Measurements from ENCODE around the gene SLC13A3. TPM values are rescaled to one million over a fixed set of nuclear protein-coding genes. Genes with fewer than 3 reads are reported as not detected.

SLC13A3 gene
- total RNA-seq, 2 donors from 2014 or later = 0.21 TPM; not detected in 1

DNA sequence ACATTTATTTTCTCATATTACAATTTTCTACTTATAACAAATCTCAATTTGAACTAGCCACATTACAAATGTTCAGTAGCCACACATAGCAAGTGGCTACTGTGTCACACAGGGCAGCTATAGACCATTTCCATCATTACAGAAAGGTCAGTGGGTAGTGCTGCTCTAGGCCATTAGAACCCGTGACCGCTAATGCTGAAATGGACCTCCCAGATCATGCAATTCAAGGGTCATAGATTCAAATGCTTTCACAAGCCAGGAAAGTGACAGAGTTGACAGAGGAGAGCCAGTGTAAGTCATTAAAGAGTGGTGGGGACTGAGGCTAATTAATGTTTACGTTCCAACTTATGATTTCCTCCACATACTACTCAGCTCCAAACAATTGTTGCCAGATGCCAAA, 97.3 kb downstream of the SLC13A3 start:
- no peak overlapping the region for H3K4me3 Mint-ChIP-seq
- H3K27me3 Mint-ChIP-seq (ENCODE audit: low read depth) = peaks cover 15% of the 10 kb centered on the region
- DNase-seq (no peak), ATAC-seq (replicated peaks in 1 of 2) (no peak)
- H3K4me1 Mint-ChIP-seq (ENCODE audit: low read depth) = peaks cover 49% of the 10 kb centered on the region
- no peaks in the 10 kb centered on the region for H3K9me3 Mint-ChIP-seq
- H3K36me3 Mint-ChIP-seq (ENCODE audit: insufficient read depth in 2 of 2) = no peaks in the 10 kb centered on the region
- H3K27ac Mint-ChIP-seq = no peak overlapping the region

GRCh38 chr20:46552460-46553420, 98.5 kb downstream of the SLC13A3 start:
- peak; percentile 68 to 72 for DNase-seq
- peak overlapping the region; percentile 54 for H3K27ac Mint-ChIP-seq
- H3K36me3 Mint-ChIP-seq (ENCODE audit: insufficient read depth in 2 of 2) = no peaks in the 10 kb centered on the region
- no peaks in the 10 kb centered on the region for H3K9me3 Mint-ChIP-seq
- H3K27me3 Mint-ChIP-seq (ENCODE audit: low read depth) = peaks cover 15% of the 10 kb centered on the region
- peak; percentile 91 to 93 for ATAC-seq (replicated peaks in 1 of 2)
- H3K4me3 Mint-ChIP-seq = peak overlapping the region; percentile 41 to 75
- peaks cover 37% of the 10 kb centered on the region for H3K4me1 Mint-ChIP-seq (ENCODE audit: low read depth)

- H3K4me3 Mint-ChIP-seq = no peak overlapping the region
- no peak for ATAC-seq (replicated peaks in 1 of 2)
- H3K27ac Mint-ChIP-seq = no peak overlapping the region
- no peaks in the 10 kb centered on the region for H3K9me3 Mint-ChIP-seq
- peaks cover 14% of the 10 kb centered on the region for H3K27me3 Mint-ChIP-seq (ENCODE audit: low read depth)
- DNase-seq = no peak
- H3K4me1 Mint-ChIP-seq (ENCODE audit: low read depth) = peaks cover 30% of the 10 kb centered on the region
- no peaks in the 10 kb centered on the region for H3K36me3 Mint-ChIP-seq (ENCODE audit: insufficient read depth in 2 of 2)
Measured at GRCh38 chr20:46551522-46552381, 99.5 kb downstream of the SLC13A3 start.

DNA sequence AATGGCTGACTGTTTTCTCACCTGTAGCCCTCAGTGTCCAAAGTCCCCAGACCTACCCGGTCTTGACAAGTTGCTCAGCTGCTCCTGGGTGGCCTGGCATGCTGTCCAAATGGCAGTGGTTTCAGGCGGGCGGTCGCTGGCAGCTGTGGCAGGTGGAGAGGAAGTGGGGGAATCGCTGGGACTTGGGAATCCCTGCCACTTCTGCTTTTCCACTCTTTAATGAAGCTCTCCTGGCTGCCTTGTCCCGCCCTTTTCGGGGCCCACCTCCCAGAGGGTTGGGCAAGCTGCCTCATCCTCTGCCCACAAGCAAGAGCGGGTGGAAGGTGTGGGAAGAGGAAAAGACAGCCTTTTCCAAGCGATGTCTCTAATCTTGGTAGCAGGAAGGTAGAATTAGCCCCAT, 100.8 kb downstream of the SLC13A3 start, which contains the start of gene OCSTAMP:
Gene OCSTAMP, minus strand, starts transcription at position 194 of the 400 bp plus-strand sequence. Its CDS starts 94 bp downstream, at position 100.
- H3K4me1 Mint-ChIP-seq (ENCODE audit: low read depth) = peaks cover 28% of the 10 kb centered on the region
- no peaks in the 10 kb centered on the region for H3K36me3 Mint-ChIP-seq (ENCODE audit: insufficient read depth in 2 of 2)
- no peaks in the 10 kb centered on the region for H3K9me3 Mint-ChIP-seq
- no peak within 1 kb of the TSS for H3K4me3 Mint-ChIP-seq
- DNase-seq = no peak
- no peak for ATAC-seq (replicated peaks in 1 of 2)
- peaks cover 1% of the 10 kb centered on the region for H3K27me3 Mint-ChIP-seq (ENCODE audit: low read depth)
- no peak within 1 kb of the TSS for H3K27ac Mint-ChIP-seq

DNA sequence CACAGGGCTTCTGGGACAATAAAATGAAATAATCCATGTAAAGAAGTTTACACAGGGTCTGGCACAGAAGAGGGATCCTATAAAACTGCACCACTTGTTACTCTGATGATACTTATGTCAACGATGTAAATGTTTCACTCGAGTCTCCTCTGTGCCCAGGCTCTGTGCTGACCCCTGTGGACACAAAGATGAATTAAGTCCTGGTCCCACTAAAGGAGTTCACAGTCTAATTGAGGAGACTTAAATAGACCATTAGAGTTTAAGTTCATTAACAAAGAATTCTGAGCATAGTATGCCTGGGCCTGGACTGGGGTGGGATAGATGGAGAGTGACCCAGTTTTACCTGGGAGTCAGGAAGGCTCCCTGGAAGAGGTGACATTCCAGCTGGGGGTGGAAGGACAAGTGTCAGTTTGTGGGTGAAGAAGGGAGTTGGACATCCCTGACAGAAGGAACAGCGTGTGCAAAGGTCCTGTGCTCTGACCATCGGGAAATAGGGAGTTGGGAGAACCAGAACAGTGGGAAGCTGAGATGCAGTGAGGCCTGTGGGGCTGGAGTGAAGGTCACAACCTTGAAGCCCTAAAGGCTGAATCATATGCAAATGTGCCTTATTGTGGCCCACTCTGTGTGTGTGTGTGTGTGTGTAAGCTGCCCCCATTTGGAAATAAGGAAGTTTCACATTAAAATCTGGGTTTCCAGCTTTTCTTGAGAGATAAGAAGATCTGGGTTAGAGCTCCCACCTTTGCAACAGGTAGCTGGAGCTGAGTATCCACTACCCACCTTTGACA, 101.9 kb downstream of the SLC13A3 start:
- Mint-ChIP-seq H3K36me3 (ENCODE audit: insufficient read depth in 2 of 2) (no peaks in the 10 kb centered on the region), H3K27ac (no peak overlapping the region), H3K4me1 (ENCODE audit: low read depth) (peaks cover 25% of the 10 kb centered on the region), H3K27me3 (ENCODE audit: low read depth) (no peaks in the 10 kb centered on the region), H3K4me3 (no peak overlapping the region), H3K9me3 (no peaks in the 10 kb centered on the region)
- DNase-seq (no peak), ATAC-seq (replicated peaks in 1 of 2) (no peak)

- Mint-ChIP-seq H3K27ac (no peak overlapping the region), H3K9me3 (no peaks in the 10 kb centered on the region), H3K36me3 (ENCODE audit: insufficient read depth in 2 of 2) (no peaks in the 10 kb centered on the region), H3K4me3 (no peak overlapping the region), H3K4me1 (ENCODE audit: low read depth) (peaks cover 30% of the 10 kb centered on the region), H3K27me3 (ENCODE audit: low read depth) (no peaks in the 10 kb centered on the region)
- DNase-seq (no peak), ATAC-seq (replicated peaks in 1 of 2) (no peak)
Measured at GRCh38 chr20:46548688-46549087, 102.6 kb downstream of the SLC13A3 start.

- peaks cover 26% of the 10 kb centered on the region for H3K4me1 Mint-ChIP-seq (ENCODE audit: low read depth)
- no peaks in the 10 kb centered on the region for H3K9me3 Mint-ChIP-seq
- no peaks in the 10 kb centered on the region for H3K36me3 Mint-ChIP-seq (ENCODE audit: insufficient read depth in 2 of 2)
- H3K27me3 Mint-ChIP-seq (ENCODE audit: low read depth) = peaks cover 4% of the 10 kb centered on the region
- H3K4me3 Mint-ChIP-seq = no peak overlapping the region
- H3K27ac Mint-ChIP-seq = no peak overlapping the region
- ATAC-seq (replicated peaks in 1 of 2) (no peak), DNase-seq (no peak)
Measured at GRCh38 chr20:46547995-46548394, 103.3 kb downstream of the SLC13A3 start.

DNA sequence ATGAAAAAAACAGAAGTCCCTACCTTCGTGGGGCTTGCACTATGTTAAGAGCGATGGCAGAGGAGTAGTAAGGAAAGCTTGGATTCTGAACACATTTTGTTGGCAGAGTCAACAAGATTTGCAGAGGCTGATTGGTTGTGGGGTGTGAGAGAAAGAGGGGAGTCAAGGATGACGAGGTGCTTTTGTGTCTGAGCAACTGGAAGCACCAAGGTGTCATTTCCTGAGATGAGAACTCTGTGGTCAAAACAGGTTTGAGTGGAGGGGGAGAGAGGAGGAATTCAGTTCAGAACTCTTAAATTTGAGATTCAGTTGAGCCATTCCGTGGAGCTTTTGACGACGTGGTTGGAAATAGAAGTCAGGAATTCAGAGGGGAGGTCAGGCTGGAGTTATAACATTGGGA, 104.3 kb downstream of the SLC13A3 start:
- ATAC-seq (replicated peaks in 1 of 2) (peak; percentile 16 to 20), DNase-seq (peak in 1 of 2 donors; percentile 27)
- H3K4me3 Mint-ChIP-seq = no peak overlapping the region
- H3K36me3 Mint-ChIP-seq (ENCODE audit: insufficient read depth in 2 of 2) = no peaks in the 10 kb centered on the region
- no peak overlapping the region for H3K27ac Mint-ChIP-seq
- peaks cover 7% of the 10 kb centered on the region for H3K27me3 Mint-ChIP-seq (ENCODE audit: low read depth)
- no peaks in the 10 kb centered on the region for H3K9me3 Mint-ChIP-seq
- peaks cover 16% of the 10 kb centered on the region for H3K4me1 Mint-ChIP-seq (ENCODE audit: low read depth)

- DNase-seq (no peak), ATAC-seq (replicated peaks in 1 of 2) (no peak)
- Mint-ChIP-seq H3K9me3 (no peaks in the 10 kb centered on the region), H3K4me1 (ENCODE audit: low read depth) (peaks cover 12% of the 10 kb centered on the region), H3K36me3 (ENCODE audit: insufficient read depth in 2 of 2) (no peaks in the 10 kb centered on the region), H3K4me3 (no peak overlapping the region), H3K27ac (no peak overlapping the region), H3K27me3 (ENCODE audit: low read depth) (peaks cover 7% of the 10 kb centered on the region)
Measured at GRCh38 chr20:46546298-46546697, 105.0 kb downstream of the SLC13A3 start.

DNA sequence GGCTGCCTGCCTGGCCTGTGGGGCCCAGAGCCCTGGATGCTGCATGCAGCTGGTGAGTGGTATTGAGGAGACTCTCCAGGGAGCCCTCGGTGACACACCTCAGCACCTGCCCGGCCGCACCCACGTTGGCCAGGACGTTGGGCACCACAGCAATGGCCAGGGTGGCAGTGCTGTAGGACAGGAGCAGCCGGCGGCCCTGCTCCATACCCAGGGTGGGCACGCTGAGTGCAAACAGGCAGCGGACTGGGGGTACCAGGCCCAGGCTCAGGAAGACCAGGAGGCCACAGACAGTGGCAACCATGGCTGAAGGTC, 105.5 kb downstream of the SLC13A3 start:
- Mint-ChIP-seq H3K27ac (no peak overlapping the region), H3K4me1 (ENCODE audit: low read depth) (peaks cover 7% of the 10 kb centered on the region), H3K36me3 (ENCODE audit: insufficient read depth in 2 of 2) (no peaks in the 10 kb centered on the region), H3K9me3 (no peaks in the 10 kb centered on the region), H3K27me3 (ENCODE audit: low read depth) (peaks cover 7% of the 10 kb centered on the region), H3K4me3 (peak overlapping the region in 1 of 2 donors; percentile 66)
- DNase-seq (no peak), ATAC-seq (replicated peaks in 1 of 2) (no peak)

DNA sequence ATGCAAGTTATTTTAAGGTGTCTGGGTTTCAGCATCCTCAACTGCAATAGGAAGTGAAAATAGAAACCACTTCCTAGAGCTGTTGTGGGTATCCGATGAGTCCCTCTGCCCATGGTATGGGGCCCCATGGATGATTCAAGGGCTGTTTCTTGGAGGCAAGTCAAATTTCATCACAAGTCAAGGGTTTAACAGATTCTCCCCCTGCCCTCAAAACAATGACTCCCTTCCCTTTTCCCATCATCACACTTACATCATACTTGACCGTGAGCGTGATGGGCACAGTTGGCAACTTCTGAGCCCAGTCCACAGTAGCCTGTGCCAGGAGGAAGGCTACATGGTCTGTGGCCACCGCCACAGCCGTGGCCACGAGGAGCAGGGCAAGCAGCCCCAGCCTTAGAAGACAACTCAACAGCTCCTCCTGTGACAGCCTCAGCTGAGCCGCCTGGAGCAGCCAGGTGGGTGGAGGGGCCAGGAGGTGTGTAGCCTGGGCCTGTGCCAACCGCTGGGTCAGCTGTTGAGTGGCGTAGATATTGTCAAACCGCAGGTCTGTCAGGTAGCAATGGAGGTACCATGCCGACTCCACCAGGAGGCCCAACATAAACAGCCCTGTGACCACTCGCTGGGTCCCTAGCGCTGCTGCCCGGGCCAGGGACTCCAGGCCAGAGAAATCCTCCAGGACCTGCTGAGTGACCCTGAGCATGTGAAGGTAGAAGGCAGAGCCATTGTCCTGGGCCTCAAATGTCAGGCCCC, 106.0 kb downstream of the SLC13A3 start:
- H3K4me3 Mint-ChIP-seq = peak overlapping the region; percentile 66 to 71
- DNase-seq (peak; percentile 72 to 77), ATAC-seq (replicated peaks in 1 of 2) (peak; percentile 87 to 89)
- H3K4me1 Mint-ChIP-seq (ENCODE audit: low read depth) = peaks cover 6% of the 10 kb centered on the region
- peak overlapping the region; percentile 74 for H3K27ac Mint-ChIP-seq
- peaks cover 7% of the 10 kb centered on the region for H3K27me3 Mint-ChIP-seq (ENCODE audit: low read depth)
- H3K36me3 Mint-ChIP-seq (ENCODE audit: insufficient read depth in 2 of 2) = no peaks in the 10 kb centered on the region
- no peaks in the 10 kb centered on the region for H3K9me3 Mint-ChIP-seq

DNA sequence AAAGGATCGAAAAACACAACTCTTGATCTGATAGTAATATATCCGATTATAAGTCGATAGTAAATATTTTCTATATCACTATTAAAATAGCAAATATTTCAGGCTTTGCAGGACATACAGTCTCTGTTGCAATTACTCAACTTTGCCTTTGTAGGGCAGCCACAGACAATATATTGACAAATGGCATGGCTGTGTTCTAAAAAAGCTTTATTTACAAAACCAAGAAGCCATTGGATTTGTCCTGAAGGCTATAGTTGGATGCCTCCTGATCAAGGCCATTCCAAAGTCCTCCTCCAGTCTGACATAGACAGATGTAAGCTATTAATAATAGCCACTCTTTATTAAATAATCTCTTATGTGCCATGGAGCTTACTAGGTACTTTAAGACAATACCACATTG, 106.7 kb downstream of the SLC13A3 start:
- Mint-ChIP-seq H3K27me3 (ENCODE audit: low read depth) (peaks cover 7% of the 10 kb centered on the region), H3K9me3 (no peaks in the 10 kb centered on the region), H3K4me3 (no peak overlapping the region), H3K27ac (no peak overlapping the region), H3K4me1 (ENCODE audit: low read depth) (peaks cover 6% of the 10 kb centered on the region), H3K36me3 (ENCODE audit: insufficient read depth in 2 of 2) (no peaks in the 10 kb centered on the region)
- ATAC-seq (replicated peaks in 1 of 2) = no peak
- DNase-seq = no peak
